SH-SY5Y (cell line): ENCODE results near the gene VSX1.

Experiments
- GATA2 ChIP-seq: IDR thresholded peaks from 2 replicates; pipeline ENCODE4 v1.6.1; 2011; ENCODE audit warnings: mild to moderate bottlenecking, low read depth, low read length
- GATA3 ChIP-seq: IDR thresholded peaks from 2 replicates; pipeline ENCODE4 v1.6.1; 2011; ENCODE audit warnings: low read depth, mild to moderate bottlenecking, low read length, moderate library complexity

GRCh38 chr20:25120457-25120856, 38.5 kb upstream of the VSX1 start:
- no peak for TF ChIP-seq GATA3
- TF ChIP-seq GATA2, result no peak
